Mammary epithelial cell (primary cell): Measurements from ENCODE around the gene PPEF1.

ENCODE experiments used
- CTCF ChIP-seq, 2 donors: IDR thresholded peaks in 1 of 2; conservative IDR thresholded peaks in 1 of 2; 2 replicates each; pipeline ENCODE4 v1.5.1; 2011 to 2012; ENCODE audit warnings: inconsistent platforms in 2 of 2, low read length in 2 of 2, mild to moderate bottlenecking in 2 of 2, control low read depth in 1 of 2, low read depth in 1 of 2; ENCODE audit not compliant: insufficient read depth in 1 of 2; ENCODE audit errors: extremely low read depth in 1 of 2
- EZH2 ChIP-seq: IDR thresholded peaks from 2 replicates; pipeline ENCODE4 v1.6.1; 2012; ENCODE audit warnings: low read length, inconsistent platforms, borderline replicate concordance

GRCh38 chrX:18874560-18875255 lies 167.3 kb downstream of the PPEF1 start:
- TF ChIP-seq CTCF (conservative IDR thresholded peaks at IDR 0.05 in 1 of 2, IDR thresholded peaks at IDR 0.05 in 1 of 2; ENCODE audit: extremely low read depth in 1 of 2, insufficient read depth in 1 of 2, low read depth in 1 of 2, low read length in 2 of 2): no peak
- no peak for TF ChIP-seq EZH2
